Measurements from ENCODE around the gene MAPKAP1. TPM values are rescaled to one million over a fixed set of nuclear protein-coding genes. Genes with fewer than 3 reads are reported as not detected.
A peak's percentile ranks its signal among the peaks of the same experiment; 100 is the strongest.

MAPKAP1 gene
- total RNA-seq, 1 donor from 2014 or later, result 122 TPM

DNA sequence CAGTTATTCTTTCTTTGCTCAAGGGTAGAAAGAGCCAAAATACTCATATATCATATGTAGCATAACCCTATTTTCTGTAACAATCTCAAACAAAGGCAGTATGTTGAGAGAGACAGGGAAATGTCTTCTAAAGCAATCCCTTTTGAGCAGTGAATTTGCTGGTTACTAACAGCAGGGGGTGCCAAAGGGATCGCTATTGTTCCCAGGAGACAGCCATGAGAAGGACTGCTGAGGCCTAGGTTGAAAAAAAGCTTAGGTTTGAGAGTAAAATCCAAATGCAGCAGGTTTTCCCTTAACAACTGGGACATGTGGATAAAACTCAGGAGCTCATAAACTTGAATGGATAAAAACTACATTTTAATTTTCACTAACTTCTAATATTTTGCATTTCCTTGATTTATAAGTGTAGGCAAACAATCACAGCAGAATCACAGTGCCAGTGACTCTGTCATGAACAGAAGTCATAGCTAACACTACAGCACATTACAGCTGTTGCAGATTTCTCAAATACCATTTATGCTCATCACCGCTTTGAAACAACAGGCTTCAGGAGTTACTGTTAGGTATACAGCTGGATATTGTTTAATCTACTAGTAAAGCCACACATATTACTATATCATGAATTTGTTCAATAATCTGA, 148.4 kb downstream of the MAPKAP1 start:
- intact Hi-C loops (cut with DNase I), result no loop called here
- DNase-seq (no peak), ATAC-seq (ENCODE audit: poor library complexity) (peak; percentile 84)

DNA sequence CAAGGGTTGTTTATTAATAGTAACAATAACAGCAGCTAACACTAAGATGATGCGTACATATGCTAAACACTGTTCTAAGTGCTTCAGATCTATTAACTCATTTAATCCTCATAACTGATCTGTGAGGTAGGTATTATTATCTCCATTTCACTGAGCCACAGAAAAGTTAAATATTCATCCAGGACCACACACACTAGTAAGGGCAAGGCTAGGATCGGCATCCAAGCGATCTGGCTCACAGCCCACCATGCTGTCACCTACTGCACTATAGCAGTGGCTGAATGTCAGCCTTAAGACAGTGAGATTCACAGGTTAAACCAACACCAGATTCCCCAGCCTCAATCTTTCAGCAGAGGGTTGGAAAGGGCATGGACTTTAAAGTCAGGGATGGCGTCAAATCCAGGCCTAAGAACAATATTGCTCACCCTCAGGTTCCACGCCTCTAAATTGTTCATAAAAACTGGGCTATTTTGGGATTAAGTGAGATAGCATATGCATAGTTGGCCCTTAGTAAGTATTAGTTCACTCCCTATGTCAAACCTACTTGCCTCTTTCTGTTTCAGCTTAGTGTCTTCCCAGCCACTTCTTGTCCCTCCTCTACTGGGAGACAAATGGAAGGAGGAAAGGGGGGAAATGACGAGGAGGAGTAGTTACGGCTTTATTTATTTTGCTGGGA, 150.8 kb downstream of the MAPKAP1 start:
- intact Hi-C loops (cut with DNase I), result no loop called here
- DNase-seq, result peak; percentile 52
- peak; percentile 50 for ATAC-seq (ENCODE audit: poor library complexity)

DNA sequence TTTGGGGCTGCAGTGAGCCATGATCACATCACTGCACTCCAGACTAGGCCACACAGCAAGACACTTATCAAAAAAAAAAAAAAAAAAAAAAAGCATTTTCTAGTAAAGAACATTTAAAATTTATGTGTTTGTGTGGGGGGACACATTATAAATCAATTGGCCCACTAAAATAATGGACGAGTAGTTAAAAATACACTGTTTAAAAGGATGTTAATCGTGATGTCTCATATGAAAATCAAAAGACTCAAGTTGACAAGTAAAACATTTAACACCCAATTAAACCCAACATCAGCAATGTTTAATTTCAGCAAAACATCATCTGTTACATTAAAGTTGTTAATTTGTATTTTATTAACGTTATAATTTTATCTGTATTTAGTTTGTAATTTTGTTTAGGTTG, 152.3 kb downstream of the MAPKAP1 start:
- DNase-seq (no peak), ATAC-seq (ENCODE audit: poor library complexity) (no peak)
- intact Hi-C loops (cut with DNase I), result no loop called here

DNA sequence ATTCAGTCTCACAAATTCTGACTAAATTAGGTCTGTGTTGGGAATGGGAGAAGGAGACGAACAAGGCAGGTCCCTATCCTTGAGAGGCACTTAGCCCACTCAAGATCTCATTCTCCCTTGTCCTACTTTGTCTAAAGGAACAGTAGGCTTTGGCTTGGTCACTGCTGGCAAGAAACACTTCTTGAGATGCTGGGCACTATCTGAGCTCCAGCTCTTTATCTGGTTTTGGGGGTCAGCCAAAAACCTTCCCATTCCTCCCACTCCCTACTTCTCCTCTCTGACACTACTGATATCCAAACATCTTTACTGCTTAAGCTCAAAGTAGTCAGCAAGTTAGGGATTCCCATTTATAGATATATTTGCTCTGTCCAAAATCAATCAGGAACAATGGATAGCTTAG, 155.2 kb downstream of the MAPKAP1 start:
- intact Hi-C loops (cut with DNase I), result no loop called here

DNA sequence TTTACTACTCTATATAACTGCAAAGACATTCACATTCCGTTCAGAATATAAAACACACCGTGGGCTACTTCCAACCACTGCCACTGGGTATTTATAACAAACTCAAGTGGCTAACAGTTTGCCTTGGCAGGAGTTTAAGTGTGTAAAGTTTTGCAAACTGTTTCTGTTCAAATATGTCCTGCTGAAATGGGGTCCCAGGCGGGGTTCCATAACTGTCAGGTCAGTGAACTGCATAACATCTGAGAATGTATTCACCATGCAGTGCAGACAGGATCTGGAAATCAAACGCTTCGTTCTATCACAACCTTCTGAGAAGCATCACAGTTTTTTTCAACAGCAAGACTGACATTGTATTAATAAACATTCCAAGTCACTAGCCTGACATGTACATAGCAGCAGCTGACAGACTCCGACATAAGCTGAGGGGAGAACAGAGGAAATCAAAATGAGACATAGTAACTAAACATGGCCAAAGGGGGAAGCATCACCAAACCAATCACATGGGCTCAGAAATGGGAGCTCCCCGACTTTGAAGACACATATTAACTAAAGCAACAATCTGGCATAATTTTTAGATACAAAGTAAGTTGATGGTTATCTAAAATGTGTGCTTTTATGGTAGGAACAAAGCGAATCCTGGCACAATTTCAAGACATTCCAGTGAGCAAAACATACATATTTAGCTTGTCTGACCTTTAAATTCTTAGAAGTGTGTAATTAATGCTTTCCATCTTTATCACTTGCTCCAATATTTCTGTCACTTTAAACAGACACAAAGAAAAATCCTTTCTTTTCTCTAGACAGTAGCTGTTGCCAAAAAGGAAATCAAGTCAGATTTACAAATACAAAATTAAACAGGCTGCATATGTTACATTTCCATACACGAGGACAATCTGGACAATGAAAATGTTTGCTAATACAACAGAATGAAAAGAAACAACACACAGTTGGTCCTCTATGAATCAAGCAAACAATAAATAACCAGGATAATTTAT, 156.8 kb downstream of the MAPKAP1 start:
- DNase-seq (no peak), ATAC-seq (ENCODE audit: poor library complexity) (peak; percentile 76)
- intact Hi-C loops (cut with DNase I), result no loop called here

More for the DNA sequence above, 155.2 kb downstream of the MAPKAP1 start:
- no peak for ATAC-seq (ENCODE audit: poor library complexity)
- DNase-seq, result no peak

DNA sequence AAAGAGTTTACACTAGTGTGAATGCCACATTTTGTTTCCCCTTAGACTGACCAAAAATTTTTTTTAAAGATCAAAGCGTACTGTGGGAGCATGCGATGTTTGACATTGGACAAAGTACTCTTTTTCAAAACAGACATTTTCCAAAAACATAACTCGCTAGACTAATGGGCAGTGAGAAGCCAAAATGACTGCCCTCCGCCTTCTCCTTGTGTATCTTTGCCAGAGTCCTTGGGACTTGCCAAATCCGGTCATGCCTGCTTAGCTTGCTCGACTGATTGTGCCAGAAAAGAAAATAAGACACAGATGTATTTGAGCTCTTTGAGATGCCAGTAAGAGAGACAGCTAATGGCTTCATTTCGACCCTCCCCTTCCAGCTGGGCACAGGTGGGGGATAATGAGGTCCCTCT, 157.5 kb downstream of the MAPKAP1 start:
- ATAC-seq (ENCODE audit: poor library complexity) (peak; percentile 84), DNase-seq (no peak)
- intact Hi-C loops (cut with DNase I), result no loop called here

DNA sequence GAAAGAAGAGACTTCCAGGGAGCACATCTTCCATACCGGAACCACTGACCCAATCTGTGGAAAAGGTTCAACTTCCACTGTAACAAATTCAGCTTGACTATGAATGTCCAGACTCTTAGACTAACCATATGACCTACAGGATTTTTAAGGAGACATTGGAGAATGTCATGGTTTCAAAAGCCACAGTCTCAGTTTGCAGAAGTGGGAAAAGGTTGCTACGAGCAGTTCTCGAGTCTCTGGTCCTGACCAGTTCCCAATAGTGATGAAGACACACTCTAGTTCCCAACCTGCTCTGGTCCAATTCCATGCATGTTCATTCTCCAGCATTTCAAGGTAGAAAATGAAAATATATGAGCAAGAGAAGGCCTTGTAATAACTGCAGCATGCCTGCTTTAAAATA, 158.0 kb downstream of the MAPKAP1 start:
- DNase-seq (no peak), ATAC-seq (ENCODE audit: poor library complexity) (peak; percentile 8)
- intact Hi-C loops (cut with DNase I), result no loop called here

DNA sequence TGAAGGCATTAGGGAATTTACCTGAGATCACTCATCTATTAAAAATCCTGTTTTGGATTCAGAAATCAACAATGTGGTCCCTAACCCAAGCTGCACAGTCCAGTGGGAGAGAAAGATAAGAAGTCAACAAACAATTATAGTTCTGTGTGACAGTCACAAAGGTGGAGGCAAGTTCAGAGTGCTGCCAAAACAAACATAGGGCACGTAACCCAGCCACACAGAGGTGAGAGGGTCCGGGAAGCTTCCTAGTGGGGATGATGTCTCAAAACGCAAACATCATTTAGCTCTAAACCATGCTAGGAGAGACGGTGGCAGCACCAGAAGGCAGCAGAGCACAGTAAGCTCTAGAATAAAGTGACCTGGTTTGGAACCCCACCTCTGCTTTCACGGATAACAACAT, 158.9 kb downstream of the MAPKAP1 start:
- intact Hi-C loops (cut with DNase I), result no loop called here
- ATAC-seq (ENCODE audit: poor library complexity) (no peak), DNase-seq (no peak)

DNA sequence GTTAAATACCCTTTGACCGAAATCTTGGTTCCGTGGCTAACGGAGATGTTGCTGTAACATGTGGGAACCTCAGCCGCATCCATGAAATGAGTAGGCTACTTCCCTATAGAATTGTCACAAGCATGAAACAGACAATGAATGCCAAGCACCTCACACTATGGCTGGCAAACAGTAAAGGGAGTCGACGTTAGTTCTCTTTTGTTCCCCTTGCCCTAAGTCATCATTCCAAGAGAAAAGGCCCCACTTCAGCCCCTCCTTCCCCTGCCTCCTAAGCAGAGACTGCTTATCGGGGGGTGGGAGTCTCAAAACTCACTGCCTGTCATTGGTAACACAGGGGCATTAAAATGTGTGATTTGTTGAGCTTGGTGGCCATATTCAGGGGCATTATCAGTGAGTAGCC, 159.6 kb downstream of the MAPKAP1 start:
- intact Hi-C loops (cut with DNase I), result no loop called here
- no peak for ATAC-seq (ENCODE audit: poor library complexity)

DNA sequence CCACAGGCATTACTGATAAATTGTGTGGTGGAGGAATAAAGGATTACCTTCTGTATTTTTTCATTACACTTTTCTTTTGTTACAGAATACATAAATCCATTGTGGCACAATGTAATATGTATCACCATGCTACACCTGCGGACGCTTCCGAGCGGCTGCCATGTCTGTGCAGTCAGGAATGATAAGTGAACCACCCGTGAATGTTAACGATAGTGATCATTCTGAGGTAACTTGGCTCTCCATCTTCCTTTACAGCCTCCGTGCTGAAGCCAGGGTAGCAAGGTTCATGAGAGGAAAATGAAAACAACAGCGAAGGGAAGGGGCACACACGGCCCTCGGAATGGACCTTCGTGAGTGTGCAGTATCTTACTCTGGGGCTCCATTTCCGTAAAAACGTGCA, 161.2 kb downstream of the MAPKAP1 start:
- intact Hi-C loops (cut with DNase I), result no loop called here
- no peak for ATAC-seq (ENCODE audit: poor library complexity)
- DNase-seq, result no peak

More for the DNA sequence above, 159.6 kb downstream of the MAPKAP1 start:
- DNase-seq, result no peak

DNA sequence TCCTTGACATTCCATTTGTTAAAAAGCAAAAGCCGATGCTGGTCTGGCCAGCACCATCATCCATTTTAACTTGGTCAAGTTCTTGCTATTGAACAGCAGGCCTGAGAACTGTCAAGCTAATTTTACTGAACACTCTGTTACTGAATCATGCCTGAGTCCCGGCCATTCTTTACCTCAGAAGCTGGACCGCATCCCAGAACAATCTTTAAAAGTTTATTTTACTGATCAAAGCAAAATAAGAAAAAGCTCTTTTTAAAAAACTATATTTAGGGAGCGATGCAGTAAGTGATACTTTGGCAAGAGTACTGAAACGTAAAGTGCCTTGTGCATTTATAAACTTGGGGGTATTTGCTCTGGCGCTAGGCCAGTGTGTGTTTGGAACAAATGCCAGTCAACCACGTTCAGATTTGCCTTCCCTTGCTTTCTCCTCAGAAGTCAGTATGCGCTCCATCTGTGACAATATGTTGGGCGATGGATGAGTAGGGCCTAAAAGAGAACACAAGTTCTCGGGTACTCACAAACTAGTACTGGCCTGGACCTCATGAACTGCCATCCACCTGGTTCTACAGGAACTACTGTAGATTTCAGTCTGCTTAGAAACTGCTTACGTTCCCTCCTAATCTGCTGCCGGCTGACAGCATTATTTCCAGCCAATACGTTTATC, 161.9 kb downstream of the MAPKAP1 start:
- peak; percentile 42 for ATAC-seq (ENCODE audit: poor library complexity)
- intact Hi-C loops (cut with DNase I), result no loop called here

DNA sequence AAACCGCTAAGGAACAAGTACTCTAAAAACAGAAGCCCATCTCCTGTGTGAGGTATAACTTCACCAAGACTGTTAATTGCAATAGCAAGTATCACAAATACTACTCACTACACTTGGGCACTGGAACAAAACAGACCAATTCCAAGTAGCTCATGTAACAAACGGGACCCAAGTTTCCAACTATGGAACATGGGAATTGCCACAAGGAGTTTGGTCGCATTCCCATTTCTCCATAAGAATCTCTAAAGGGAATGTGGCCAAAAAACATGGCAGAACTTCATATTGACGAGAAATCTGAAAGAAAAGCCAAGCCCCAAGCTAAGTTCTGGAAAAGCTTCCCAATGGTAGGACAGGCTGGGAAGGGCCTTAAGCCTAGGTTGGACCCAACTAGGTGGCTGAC, 162.5 kb downstream of the MAPKAP1 start:
- intact Hi-C loops (cut with DNase I), result no loop called here
- ATAC-seq (ENCODE audit: poor library complexity) (no peak), DNase-seq (no peak)

More for the DNA sequence above, 161.9 kb downstream of the MAPKAP1 start:
- no peak for DNase-seq

DNA sequence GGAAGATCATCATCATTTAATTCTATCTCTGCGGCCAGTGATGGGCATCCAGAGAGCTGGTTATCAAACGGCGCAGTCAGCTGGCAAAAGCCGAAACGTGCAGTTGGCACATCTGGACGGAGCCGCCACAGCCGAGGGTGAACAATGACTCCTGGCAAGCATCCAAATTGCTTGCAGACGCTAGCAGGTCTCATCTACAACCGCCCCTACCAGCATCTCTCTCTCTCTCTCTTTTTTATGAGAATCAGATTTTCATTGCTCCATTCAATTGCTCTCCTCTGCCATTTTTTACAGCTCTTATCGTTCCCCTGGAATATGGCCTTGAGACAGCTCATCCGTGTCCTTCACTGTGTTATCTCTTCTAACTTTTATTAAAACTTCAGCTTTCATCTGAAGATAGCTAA, 165.2 kb downstream of the MAPKAP1 start:
- DNase-seq, result no peak
- intact Hi-C loops (cut with DNase I), result no loop called here
- peak; percentile 36 for ATAC-seq (ENCODE audit: poor library complexity)

DNA sequence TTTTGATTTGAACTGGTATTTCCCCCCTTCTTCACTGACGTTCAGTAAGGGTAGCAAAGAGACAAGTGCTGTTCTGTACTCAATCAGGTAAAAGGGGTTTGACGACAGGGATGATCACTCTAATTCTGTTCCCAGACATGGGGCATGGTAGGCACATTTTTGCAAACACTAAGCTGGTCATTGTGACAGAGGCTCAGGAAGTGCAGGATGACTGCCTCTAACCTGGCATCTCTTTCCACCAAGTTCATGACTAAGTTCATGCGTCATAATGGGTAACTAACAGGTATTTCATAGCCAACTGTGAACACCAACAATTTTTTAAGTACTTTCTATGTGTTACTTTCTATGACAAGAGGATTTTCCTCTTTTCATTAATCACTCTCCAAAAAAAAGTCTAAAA, 166.5 kb downstream of the MAPKAP1 start:
- no peak for DNase-seq
- no peak for ATAC-seq (ENCODE audit: poor library complexity)
- intact Hi-C loops (cut with DNase I), result no loop called here

DNA sequence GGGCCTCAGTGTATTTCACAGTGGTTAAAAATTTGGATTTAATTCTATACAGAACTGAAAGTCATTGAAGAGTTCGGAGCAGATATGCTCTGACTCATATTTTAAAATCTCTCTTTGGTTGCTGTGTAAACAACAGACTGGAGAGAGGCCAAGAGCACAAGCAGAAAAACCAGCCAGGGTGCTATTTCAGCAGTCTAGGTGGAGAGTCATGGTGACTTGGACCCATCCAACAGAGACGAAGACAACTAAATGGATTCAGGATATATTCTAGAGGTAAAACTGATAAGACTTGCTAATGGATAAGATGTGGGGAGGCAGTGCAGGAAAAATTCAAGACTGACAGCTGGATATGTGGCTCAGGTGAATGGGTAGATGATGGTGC, 168.9 kb downstream of the MAPKAP1 start:
- intact Hi-C loops (cut with DNase I), result no loop called here
- no peak for DNase-seq
- ATAC-seq (ENCODE audit: poor library complexity), result peak; percentile 70

DNA sequence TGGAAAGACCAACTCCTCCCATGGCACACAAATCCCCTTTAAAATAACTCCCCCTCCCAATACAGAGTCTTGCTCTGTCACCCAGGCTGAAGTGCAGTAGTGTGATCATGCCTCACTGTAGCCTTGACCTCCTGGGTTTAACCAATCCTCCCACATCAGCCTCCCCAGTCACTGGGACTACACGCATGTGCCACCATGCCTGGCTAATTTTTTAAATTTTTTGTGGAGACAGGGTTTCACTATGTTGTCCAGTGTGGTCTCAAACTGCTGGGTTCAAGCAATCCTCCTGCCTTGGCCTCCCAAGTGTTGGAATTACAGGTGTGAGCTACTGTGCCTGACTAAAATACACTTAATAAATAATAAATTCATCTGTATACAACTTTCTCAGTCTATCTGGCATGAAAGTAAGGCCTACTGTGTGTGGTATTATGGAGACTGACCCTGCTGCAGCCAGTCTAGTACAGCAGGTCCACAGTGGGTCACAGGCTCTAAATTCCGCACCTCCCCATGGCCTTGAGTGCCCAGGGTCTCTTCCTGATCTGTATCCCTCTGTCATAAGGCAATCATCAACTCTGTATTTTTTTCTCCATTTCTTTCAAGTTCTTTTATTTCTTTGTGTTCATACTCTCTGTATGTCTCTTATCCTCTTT, 169.4 kb downstream of the MAPKAP1 start:
- peak; percentile 8 for ATAC-seq (ENCODE audit: poor library complexity)
- intact Hi-C loops (cut with DNase I), result no loop called here

DNA sequence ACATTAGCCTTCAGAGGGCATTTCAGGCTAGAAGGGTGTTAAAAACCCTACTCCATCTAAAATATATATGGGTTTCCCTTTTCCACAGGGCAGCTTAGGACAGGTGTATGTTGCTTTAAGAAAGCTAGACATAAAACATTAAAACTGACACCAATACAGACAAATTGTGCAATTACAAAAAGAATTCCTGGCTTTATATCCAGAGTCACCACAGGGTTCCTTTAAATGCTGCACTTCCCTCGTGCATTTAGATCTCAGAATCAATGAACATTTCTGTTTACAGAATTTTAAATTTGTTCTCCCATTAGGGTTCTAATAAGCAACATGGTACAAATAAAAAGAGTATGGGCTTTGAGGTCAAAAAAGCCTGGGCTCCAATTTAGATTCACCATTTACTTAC, 170.2 kb downstream of the MAPKAP1 start:
- ATAC-seq (ENCODE audit: poor library complexity) (no peak), DNase-seq (no peak)
- intact Hi-C loops (cut with DNase I), result no loop called here

More for the DNA sequence above, 169.4 kb downstream of the MAPKAP1 start:
- DNase-seq, result no peak

DNA sequence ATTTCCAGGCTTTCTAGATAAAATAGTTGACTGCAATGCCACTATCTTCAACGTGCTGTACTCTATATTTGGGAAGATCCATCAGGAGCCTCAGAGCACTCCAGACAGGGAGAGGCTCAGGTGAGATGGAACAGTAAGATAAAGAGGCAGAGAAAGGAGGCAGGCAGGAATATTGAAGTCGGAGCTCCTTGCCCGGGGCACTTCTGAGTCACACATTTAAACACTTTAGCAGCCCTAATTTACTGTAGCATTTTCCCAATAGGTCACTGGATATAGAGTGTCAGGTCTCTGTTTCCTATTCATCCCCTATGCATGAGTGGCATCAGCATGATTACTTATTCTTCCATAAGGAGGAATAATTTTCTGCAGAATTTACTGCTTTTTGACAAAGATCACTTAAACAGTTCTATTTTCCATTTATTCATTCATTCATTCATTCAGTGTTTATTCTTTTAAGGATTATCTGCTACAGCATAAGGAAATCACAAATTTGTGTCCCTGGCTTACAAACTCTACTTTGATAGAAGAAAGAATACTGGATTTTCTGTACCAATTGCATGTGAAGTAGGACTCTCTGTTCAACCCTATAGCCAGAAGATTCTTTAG, 170.7 kb downstream of the MAPKAP1 start:
- no peak for ATAC-seq (ENCODE audit: poor library complexity)
- intact Hi-C loops (cut with DNase I), result no loop called here
- DNase-seq, result no peak
